ENCODE results near the gene ART4.

Gene ART4

GRCh38 chr12:14850929-14851663 lies 7.8 kb upstream of the ART4 start:
- no peak for DNase-seq (ENCODE audit: low spot score)

- DNase-seq (ENCODE audit: low spot score): no peak
These were observed 6.3 kb upstream of the ART4 start for GRCh38 chr12:14849661-14850060.

- no peak for DNase-seq (ENCODE audit: low spot score)
These were observed 3.7 kb upstream of the ART4 start for GRCh38 chr12:14846876-14847580.

DNA sequence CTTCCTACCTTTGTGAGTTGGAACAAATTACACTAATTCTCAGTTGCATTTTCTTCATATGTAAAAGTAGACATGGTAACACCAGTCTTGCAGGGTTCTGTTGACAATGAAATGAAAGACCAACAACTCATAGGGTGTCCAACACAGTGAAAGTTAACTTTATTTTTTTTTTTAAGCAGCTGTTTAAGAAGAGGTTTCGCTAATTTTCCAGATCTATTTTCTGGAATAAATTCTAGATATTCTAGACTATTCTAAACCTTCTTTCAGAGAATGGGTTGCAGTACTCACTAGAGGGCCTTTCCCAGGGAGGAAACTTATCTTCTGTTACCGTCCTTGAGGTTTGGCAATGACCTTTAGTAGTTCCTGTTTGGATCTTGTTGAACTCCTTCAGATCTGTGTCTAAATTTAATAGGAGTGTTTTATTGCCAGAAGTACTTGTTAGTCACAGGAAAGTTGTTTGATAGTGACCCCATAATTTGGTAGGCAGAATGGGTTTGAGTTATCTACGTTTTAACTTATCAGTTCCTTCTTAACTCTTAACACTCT lies 2.8 kb upstream of the ART4 start:
- no peak for DNase-seq (ENCODE audit: low spot score)

DNA sequence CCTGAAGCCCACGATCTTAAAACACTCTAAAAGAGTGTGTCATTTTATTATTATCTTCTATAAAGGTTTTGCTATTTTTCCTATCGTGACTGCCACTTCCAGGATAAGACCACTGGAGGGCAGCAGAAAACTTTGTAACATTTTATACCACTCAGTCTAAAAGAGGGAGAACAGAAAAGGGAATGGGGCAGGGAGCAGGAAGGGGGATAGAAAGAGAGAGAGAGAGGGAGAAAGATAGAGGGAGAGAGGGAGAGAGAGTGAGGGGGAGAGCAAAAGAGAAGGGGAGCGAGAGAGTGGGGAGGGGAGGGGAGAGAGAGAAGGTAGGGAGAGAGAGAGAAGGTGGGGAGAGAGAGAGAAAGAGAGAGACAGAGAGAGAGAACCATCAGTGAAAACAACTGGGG lies 2.0 kb upstream of the ART4 start:
- DNase-seq (ENCODE audit: low spot score): peak; percentile 72

GRCh38 chr12:14844401-14844800 lies 1.1 kb upstream of the ART4 start:
- no peak for DNase-seq (ENCODE audit: low spot score)

DNA sequence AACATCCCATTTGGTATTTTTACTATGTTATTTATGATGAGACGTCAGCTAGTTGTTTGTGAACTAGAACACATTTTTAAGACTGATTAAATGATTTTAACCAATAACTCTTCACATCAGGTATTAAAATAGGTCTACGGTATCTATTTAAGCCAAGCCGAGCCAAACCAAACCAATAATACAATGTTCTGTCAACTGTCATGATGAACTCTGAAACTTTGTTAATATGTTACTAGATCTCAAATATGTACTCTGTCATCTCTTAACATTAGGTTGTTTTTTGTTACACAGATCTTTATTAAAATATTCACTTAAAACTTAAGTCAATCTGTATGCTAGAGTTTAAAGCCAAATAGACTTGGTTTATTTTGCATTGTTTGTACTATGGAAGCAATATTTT lies 1.0 kb downstream of the ART4 start:
- DNase-seq (ENCODE audit: low spot score): no peak

- DNase-seq (ENCODE audit: low spot score): peak; percentile 38
These were observed 1.6 kb downstream of the ART4 start for GRCh38 chr12:14841761-14842160.

- no peak for DNase-seq (ENCODE audit: low spot score)
These were observed 2.7 kb downstream of the ART4 start for GRCh38 chr12:14840616-14841015.

- no peak for DNase-seq (ENCODE audit: low spot score)
These were observed 4.1 kb downstream of the ART4 start for GRCh38 chr12:14839262-14839661.

DNA sequence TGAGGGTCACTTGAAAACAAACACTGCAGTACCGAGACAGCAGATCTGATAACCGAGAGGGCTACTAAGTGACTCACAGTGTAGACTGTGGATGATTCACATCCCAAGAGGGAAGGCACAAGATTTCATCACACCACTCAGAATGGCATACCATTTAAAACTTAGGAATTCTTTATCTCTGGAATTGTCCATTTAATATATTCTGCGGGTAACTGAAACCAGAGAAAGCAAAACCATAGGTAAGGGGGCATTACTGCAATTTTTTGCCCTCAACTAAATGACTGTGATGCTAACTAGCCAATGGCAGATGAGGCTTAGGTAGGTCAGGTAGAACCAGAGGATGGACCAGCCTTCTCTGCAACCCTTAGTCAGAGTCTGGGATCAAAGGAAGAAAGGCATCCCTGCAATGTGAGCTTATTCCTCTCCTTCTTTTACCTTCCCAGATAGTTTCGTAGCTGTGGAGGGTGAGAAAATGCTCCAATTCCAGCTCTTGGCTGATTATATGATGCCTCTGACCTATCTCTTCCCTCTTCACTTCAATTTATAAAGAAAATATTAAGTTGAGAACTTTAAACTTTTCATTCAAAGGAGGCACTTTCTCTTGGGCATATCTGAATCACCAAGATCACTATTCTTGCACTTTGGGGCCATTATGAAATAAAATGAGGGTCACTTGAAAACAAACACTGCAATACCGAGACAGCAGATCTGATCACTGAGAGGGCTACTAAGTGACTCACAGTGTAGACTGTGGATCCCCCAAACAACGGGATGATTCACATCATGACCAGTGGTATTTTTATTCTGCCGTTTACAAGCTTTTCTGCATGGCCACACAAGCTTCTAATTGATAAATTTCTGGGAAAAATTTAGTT lies 6.8 kb downstream of the ART4 start:
- DNase-seq (ENCODE audit: low spot score): no peak

GRCh38 chr12:14834509-14834908 lies 8.8 kb downstream of the ART4 start:
- DNase-seq (ENCODE audit: low spot score): no peak

DNA sequence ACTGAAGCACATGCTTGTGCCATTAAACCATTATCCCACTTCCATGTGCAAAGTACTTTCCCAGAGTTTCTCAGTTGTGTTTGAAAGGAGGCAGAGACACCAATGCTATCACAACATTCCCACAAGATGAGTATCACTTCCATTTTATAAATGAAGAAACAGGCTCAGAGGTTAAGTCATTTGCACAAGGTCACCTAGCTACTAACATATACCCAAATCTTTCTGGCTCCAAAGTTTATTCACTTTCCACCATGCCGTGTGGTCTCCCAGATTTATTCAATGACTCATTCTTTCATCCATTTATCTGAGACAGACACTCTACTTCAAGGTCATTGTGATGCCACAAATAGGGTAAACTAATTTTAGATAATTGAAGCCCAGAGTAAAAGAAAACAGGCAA lies 9.4 kb downstream of the ART4 start:
- DNase-seq (ENCODE audit: low spot score): no peak

- DNase-seq (ENCODE audit: low spot score): no peak
These were observed 10.0 kb downstream of the ART4 start for GRCh38 chr12:14833336-14833735.

- peak; percentile 51 for DNase-seq (ENCODE audit: low spot score)
These were observed 14.4 kb downstream of the ART4 start for GRCh38 chr12:14828892-14829291.

DNA sequence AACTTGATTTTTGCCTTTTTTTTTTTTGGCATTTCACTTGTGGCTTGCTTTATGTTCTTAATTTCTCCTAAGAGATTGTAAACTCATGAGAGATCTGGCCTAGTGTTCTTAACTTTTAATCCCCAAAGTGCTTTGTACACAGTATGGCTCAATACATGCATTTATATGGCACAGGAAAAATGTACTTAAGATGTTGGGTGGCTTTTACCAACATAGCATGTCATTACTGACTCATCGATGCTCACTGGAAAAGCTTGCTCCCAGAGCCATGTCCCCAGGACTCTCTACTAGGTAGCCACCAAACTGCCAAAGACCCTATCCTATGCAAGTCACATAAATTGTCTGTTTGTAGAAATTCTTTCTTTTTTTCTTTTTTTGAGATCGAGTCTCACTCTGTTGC lies 16.3 kb downstream of the ART4 start:
- no peak for DNase-seq (ENCODE audit: low spot score)

GRCh38 chr12:14826491-14826890 lies 16.8 kb downstream of the ART4 start:
- DNase-seq (ENCODE audit: low spot score): no peak

- no peak for DNase-seq (ENCODE audit: low spot score)
These were observed 18.1 kb downstream of the ART4 start for GRCh38 chr12:14825256-14825655.

- no peak for DNase-seq (ENCODE audit: low spot score)
These were observed 19.2 kb downstream of the ART4 start for GRCh38 chr12:14824012-14824634.

DNA sequence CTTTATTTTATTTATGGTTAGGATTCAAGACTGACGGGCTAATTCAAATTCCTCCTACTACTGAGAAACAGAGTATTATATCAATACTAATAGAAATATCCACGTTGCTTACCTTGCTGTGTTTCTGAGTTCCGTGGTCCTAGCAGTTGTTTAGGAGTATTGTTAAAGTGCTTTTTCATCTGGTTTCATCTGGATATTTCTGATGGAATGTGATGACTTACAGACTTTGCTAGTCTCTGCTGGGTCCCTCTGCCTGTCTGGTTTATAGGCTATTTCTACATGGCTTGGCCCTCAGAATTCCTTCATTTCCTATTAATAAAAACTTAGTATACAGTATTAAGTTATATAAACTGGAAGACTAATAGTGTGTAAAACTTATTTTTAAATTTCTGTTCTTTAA lies 29.3 kb downstream of the ART4 start, which contains the start of gene SMCO3:
TSS of gene SMCO3 (minus strand) at position 169 of the 400 bp plus-strand sequence. CDS start 7,502 bp downstream, outside the sequence.
- no peak for DNase-seq (ENCODE audit: low spot score)

GRCh38 chr12:14811486-14811885 lies 31.8 kb downstream of the ART4 start:
- no peak for DNase-seq (ENCODE audit: low spot score)

GRCh38 chr12:14810953-14811483 lies 32.3 kb downstream of the ART4 start:
- peak; percentile 44 for DNase-seq (ENCODE audit: low spot score)

All from iPS-NIHi11 (cell line).